OCI-LY7 (cell line): ENCODE results near the gene BCAP29. TPM values are rescaled to one million over a fixed set of nuclear protein-coding genes. Genes with fewer than 3 reads are reported as not detected.

Source experiments
- small RNA-seq: library from RNA; depleted of rRNA; stranded (forward); fragments of <200 nt; gene quantifications from one replicate; pipeline ENCODE3, GENCODE V24; 2014
- total RNA-seq, 2 experiments: library from RNA; depleted of rRNA in 1 of 2; stranded (reverse); fragments of >200 nt in 1 of 2; shearing (Covaris generic) in 1 of 2; gene quantifications; 2 replicates each; pipeline ENCODE4 v1.2.3, GENCODE V29; 2014 to 2022

BCAP29 gene
- total RNA-seq, 2 experiments from 2014 or later = 18.7 to 26.3 TPM

Small RNAs within 50 kb of the gene (small RNA-seq; reads per million reads assigned to genes)
- gene BANF1P5 (not detected), gene RF01233 (not detected)

Other genes starting within 250 kb of the BCAP29 start
- gene GPR22, start 110.2 kb upstream of the BCAP29 start, total RNA-seq (2014; rRNA removed; shearing (Covaris generic)) = not detected in 2 replicates
- not detected in 2 replicates for gene GPR22, start 110.2 kb upstream of the BCAP29 start, total RNA-seq (2022)
- gene COG5, start 16.3 kb upstream of the BCAP29 start, total RNA-seq (2014; rRNA removed; shearing (Covaris generic)) = 59.0 and 60.2 TPM in 2 replicates
- 40.1 and 40.9 TPM in 2 replicates for gene COG5, start 16.3 kb upstream of the BCAP29 start, total RNA-seq (2022)
- gene DUS4L, start 16.3 kb upstream of the BCAP29 start, total RNA-seq (2014; rRNA removed; shearing (Covaris generic)) = 14.9 and 16.9 TPM in 2 replicates
- gene DUS4L, start 16.3 kb upstream of the BCAP29 start, total RNA-seq (2022) = 23.0 and 26.9 TPM in 2 replicates
- gene SLC26A4, start 80.6 kb downstream of the BCAP29 start, total RNA-seq (2014; rRNA removed; shearing (Covaris generic)) = 0.26 TPM in 1 of 2 replicates, not detected in the other
- 0.27 TPM in 1 of 2 replicates, not detected in the other for gene SLC26A4, start 80.6 kb downstream of the BCAP29 start, total RNA-seq (2022)
- gene CBLL1, start 163.9 kb downstream of the BCAP29 start, total RNA-seq (2014; rRNA removed; shearing (Covaris generic)) = 22.9 and 25.7 TPM in 2 replicates
- 41.4 and 57.2 TPM in 2 replicates for gene CBLL1, start 163.9 kb downstream of the BCAP29 start, total RNA-seq (2022)
- gene SLC26A3, start 223.0 kb downstream of the BCAP29 start, total RNA-seq (2014; rRNA removed; shearing (Covaris generic)) = not detected in 2 replicates
- not detected in 2 replicates for gene SLC26A3, start 223.0 kb downstream of the BCAP29 start, total RNA-seq (2022)